ENCODE data around the gene PCBD2. TPM values are rescaled to one million over a fixed set of nuclear protein-coding genes. Genes with fewer than 3 reads are reported as not detected.

PCBD2 gene
- total and polyA plus RNA-seq, 5 donors from 2014 or later = 10.3 to 12.5 (median 10.6) TPM

DNA sequence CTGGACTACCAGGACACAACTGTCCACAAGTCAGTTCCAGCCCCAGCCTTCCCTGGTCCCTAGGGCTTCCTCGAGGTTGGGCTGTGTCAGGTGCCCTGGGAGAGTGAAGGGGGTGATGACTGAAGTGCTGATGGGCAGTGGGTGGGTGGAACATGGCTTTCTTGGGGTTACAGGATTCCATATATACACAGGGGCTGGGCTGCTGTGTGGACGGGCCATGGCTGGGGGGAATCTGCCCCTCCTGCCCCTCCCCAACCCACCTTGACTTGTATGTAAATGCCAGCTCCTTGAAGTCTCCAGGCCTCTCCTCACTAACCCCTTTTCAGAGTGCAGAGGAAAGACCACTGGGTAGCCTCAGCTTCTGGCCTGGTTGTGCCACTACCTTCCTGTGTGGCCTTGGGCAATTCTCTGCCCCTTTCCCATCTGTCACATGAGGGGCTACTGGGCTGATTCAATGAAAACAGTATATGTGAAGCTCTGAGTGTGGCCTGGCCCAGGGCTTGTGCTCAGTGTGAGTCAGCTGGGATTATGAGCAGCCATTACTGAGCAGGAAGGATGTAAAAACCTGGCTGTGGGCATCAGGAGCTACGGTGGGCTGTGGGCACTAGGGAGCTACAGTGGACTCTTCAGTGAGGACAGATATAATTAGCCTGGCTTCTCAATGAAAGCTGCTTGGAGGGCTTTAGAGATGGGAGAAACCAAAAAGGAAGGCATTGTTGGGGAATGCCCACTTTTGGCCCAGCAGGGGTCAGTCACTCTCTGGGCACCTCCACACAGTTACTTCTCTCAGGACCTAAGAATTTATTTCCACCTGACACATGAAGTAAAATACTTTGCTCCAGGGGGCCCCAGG is 105.8 kb downstream of the PCBD2 start:
- ATAC-seq (ENCODE audit: low read depth in 2 of 2) (no peak), DNase-seq (no peak)
- Histone ChIP-seq H3K9me3 (ENCODE audit: control insufficient read depth in 2 of 2, low read length in 2 of 2) (no peaks in the 10 kb centered on the region), H3K27me3 (ENCODE audit: control insufficient read depth, insufficient read depth, low read length) (no peaks in the 10 kb centered on the region), H3K36me3 (ENCODE audit: control insufficient read depth, insufficient read depth, low read length) (no peaks in the 10 kb centered on the region), H3K4me1 (ENCODE audit: control insufficient read depth, insufficient read depth, low read length, poor library complexity, severe bottlenecking) (no peaks in the 10 kb centered on the region), H3K27ac (ENCODE audit: insufficient read depth, low read length, poor library complexity, severe bottlenecking) (no peak overlapping the region), H3K4me3 (ENCODE audit: low read depth, low read length) (no peak overlapping the region)
- Mint-ChIP-seq H3K9me3 (peaks cover 0 to 2% (median 0%) of the 10 kb centered on the region in 7 donors), H3K27ac (no peak overlapping the region), H3K4me1 (no peaks in the 10 kb centered on the region), H3K36me3 (peaks cover 4% of the 10 kb centered on the region), H3K27me3 (no peaks in the 10 kb centered on the region), H3K4me3 (no peak overlapping the region)

DNA sequence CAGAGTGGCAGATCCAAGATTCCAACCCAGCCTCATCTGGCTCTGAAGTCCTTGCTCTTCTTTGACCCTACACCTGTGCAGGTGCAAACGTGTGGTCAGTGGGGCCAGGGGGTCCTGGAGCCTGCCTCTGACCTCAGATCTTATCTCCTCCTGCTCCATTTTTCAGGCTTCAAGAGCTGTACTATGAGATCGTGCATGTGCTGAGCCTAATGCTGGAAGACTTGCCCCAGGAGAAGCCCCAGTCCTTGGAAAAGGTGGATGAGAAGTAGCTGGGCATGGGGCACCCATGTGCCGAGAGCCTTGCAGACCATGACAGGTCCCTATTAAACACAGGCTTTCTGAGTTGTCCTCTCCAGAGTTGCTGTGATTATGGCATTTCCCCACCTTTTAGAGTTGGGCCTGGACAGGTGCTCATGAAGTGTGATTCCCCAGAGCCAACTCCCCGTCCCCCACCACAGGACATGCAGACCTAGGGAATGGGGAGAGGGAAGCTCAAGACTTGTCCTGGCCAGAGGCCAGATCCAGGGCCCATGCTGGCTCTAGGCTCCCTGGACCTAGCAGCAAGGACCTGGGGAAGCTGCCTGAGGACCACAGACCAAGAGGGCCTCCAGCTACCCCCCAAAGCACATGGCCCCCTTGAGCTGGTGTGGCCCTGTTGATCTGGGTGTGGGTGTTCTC is 106.6 kb downstream of the PCBD2 start:
- Histone ChIP-seq H3K9me3 (ENCODE audit: control insufficient read depth in 2 of 2, low read length in 2 of 2) (no peaks in the 10 kb centered on the region), H3K4me1 (ENCODE audit: control insufficient read depth, insufficient read depth, low read length, poor library complexity, severe bottlenecking) (no peaks in the 10 kb centered on the region), H3K27ac (ENCODE audit: insufficient read depth, low read length, poor library complexity, severe bottlenecking) (no peak overlapping the region), H3K27me3 (ENCODE audit: control insufficient read depth, insufficient read depth, low read length) (no peaks in the 10 kb centered on the region), H3K4me3 (ENCODE audit: low read depth, low read length) (no peak overlapping the region), H3K36me3 (ENCODE audit: control insufficient read depth, insufficient read depth, low read length) (no peaks in the 10 kb centered on the region)
- Mint-ChIP-seq H3K4me1 (no peaks in the 10 kb centered on the region), H3K4me3 (no peak overlapping the region), H3K27ac (no peak overlapping the region), H3K36me3 (peaks cover 4% of the 10 kb centered on the region), H3K9me3 (peaks cover 0 to 2% (median 0%) of the 10 kb centered on the region in 7 donors), H3K27me3 (no peaks in the 10 kb centered on the region)
- DNase-seq (no peak), ATAC-seq (ENCODE audit: low read depth in 2 of 2) (no peak)

DNA sequence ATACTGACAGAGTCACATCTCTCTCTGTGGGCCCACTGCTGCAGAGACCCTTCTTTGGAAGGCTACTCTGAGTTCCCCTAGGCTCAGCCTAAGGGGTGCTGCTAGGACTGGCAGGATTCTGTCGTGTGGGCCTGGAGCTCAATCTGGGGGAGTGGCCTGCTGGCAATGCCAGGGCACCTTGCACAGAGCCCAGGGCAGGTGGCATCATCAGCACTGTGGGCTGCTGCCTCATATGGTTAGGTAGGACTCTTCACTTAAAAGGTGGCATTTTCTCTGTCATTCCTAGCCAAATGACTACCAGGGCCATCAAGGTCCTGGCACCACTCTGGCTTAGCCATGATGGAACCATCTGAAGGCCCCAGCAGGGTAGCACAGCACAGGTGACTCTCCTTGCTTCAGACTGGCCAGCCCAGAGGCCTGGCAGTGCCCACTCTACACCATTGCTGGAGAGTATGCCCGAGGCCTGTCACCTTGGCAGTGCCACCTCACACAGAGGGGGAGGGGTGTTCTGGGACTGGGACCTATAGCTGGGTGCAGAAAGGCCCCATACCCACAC is 107.2 kb downstream of the PCBD2 start:
- Histone ChIP-seq H3K36me3 (ENCODE audit: control insufficient read depth, insufficient read depth, low read length) (no peaks in the 10 kb centered on the region), H3K9me3 (ENCODE audit: control insufficient read depth in 2 of 2, low read length in 2 of 2) (no peaks in the 10 kb centered on the region), H3K27ac (ENCODE audit: insufficient read depth, low read length, poor library complexity, severe bottlenecking) (no peak overlapping the region), H3K4me1 (ENCODE audit: control insufficient read depth, insufficient read depth, low read length, poor library complexity, severe bottlenecking) (no peaks in the 10 kb centered on the region), H3K4me3 (ENCODE audit: low read depth, low read length) (no peak overlapping the region), H3K27me3 (ENCODE audit: control insufficient read depth, insufficient read depth, low read length) (no peaks in the 10 kb centered on the region)
- H3K36me3 Mint-ChIP-seq = peaks cover 1% of the 10 kb centered on the region
- no peak overlapping the region for H3K27ac Mint-ChIP-seq
- ATAC-seq (ENCODE audit: low read depth in 2 of 2) = no peak
- H3K9me3 Mint-ChIP-seq = peaks cover 0 to 2% (median 0%) of the 10 kb centered on the region in 7 donors
- DNase-seq = no peak
- H3K27me3 Mint-ChIP-seq = no peaks in the 10 kb centered on the region
- H3K4me3 Mint-ChIP-seq = no peak overlapping the region
- no peaks in the 10 kb centered on the region for H3K4me1 Mint-ChIP-seq

Other genes with a start within 250 kb of the PCBD2 start
- gene CAMLG, start 166.6 kb upstream of the PCBD2 start, total RNA-seq = 32.3 TPM
- gene CAMLG, start 166.6 kb upstream of the PCBD2 start, polyA plus RNA-seq = 10 to 100 TPM; 37.6 to 43.7 (median 43.3) TPM
- 61.8 TPM for gene DDX46, start 146.4 kb upstream of the PCBD2 start, total RNA-seq
- 10 to 100 TPM; 16.3 to 23.2 (median 18.8) TPM for gene DDX46, start 146.4 kb upstream of the PCBD2 start, polyA plus RNA-seq
- gene C5orf24, start 59.2 kb upstream of the PCBD2 start, total RNA-seq = 31.4 TPM
- gene C5orf24, start 59.2 kb upstream of the PCBD2 start, polyA plus RNA-seq = 1 to 10 TPM; 6.5 to 7.4 (median 6.9) TPM
- 33.9 TPM for gene TXNDC15, start 30.8 kb upstream of the PCBD2 start, total RNA-seq
- 10 to 100 TPM; 15.4 to 23.1 (median 17.2) TPM for gene TXNDC15, start 30.8 kb upstream of the PCBD2 start, polyA plus RNA-seq
- gene CATSPER3, start 62.8 kb downstream of the PCBD2 start, total RNA-seq = 0.37 TPM
- gene CATSPER3, start 62.8 kb downstream of the PCBD2 start, polyA plus RNA-seq = 1 to 10 TPM in 1 of 4 donors, under 1 TPM in 3; 0.34 to 1.3 (median 0.40) TPM
- not detected for gene PITX1, start 129.1 kb downstream of the PCBD2 start, total RNA-seq
- gene PITX1, start 129.1 kb downstream of the PCBD2 start, polyA plus RNA-seq = not detected